HG03469 (cell line): ENCODE results near the gene CYSRT1.

Source experiments
- ATAC-seq: cut with Tn5 transposase; IDR thresholded peaks from one replicate; pipeline ENCODE4 v1.9.1; 2021; ENCODE audit warnings: mild to moderate bottlenecking, moderate library complexity, moderate number of reproducible peaks; ENCODE audit not compliant: unreplicated experiment

CYSRT1 gene

GRCh38 chr9:137223078-137223970, 1.6 kb upstream of the CYSRT1 start:
- ATAC-seq = peak; percentile 43

- ATAC-seq = no peak
Measured at GRCh38 chr9:137225699-137226331, 841 bp downstream of the CYSRT1 start.

GRCh38 chr9:137226338-137227053, 1.5 kb downstream of the CYSRT1 start:
- no peak for ATAC-seq

- ATAC-seq = no peak
Measured at GRCh38 chr9:137227054-137227852, 2.3 kb downstream of the CYSRT1 start, which contains the start of gene RNF224. Gene RNF224, plus strand, starts transcription at chr9:137227502. Its CDS starts 834 bp downstream, at chr9:137228336.

GRCh38 chr9:137227853-137228505, 3.0 kb downstream of the CYSRT1 start:
- no peak for ATAC-seq

- ATAC-seq = no peak
Measured at GRCh38 chr9:137228506-137228967, 3.6 kb downstream of the CYSRT1 start.

- no peak for ATAC-seq
Measured at GRCh38 chr9:137228968-137229896, 4.3 kb downstream of the CYSRT1 start.

- no peak for ATAC-seq
Measured at GRCh38 chr9:137229903-137230704, 5.1 kb downstream of the CYSRT1 start.

- ATAC-seq = no peak
Measured at GRCh38 chr9:137230705-137231371, 5.9 kb downstream of the CYSRT1 start, which contains the start of gene SLC34A3. Gene SLC34A3, plus strand, starts transcription at chr9:137230901. Its CDS starts 802 bp downstream, at chr9:137231703.

- no peak for ATAC-seq
Measured at GRCh38 chr9:137231372-137232039, 6.5 kb downstream of the CYSRT1 start.

- ATAC-seq = no peak
Measured at GRCh38 chr9:137232101-137232500, 7.1 kb downstream of the CYSRT1 start.

GRCh38 chr9:137232510-137232909, 7.5 kb downstream of the CYSRT1 start:
- no peak for ATAC-seq

GRCh38 chr9:137233143-137233980, 8.4 kb downstream of the CYSRT1 start:
- ATAC-seq = no peak

GRCh38 chr9:137234055-137234697, 9.2 kb downstream of the CYSRT1 start:
- ATAC-seq = no peak

GRCh38 chr9:137234758-137235423, 9.9 kb downstream of the CYSRT1 start:
- ATAC-seq = no peak
